Caco-2 (cell line): Measurements from ENCODE around the gene VPS18. TPM values are rescaled to one million over a fixed set of nuclear protein-coding genes. Genes with fewer than 3 reads are reported as not detected.
A peak's percentile ranks its signal among the peaks of the same experiment; 100 is the strongest.

Experiments used
- BruUV-seq: library from RNA; stranded (reverse); fragments of 400-500 nt; replicated peaks from 2 replicates; lab custom pipeline; 2021; lab: Mats Ljungman, UMichigan
- CTCF ChIA-PET: fragments of 300-600 bp; sonication (Branson Sonifier 250); formaldehyde crosslinking; loops from one replicate; lab custom pipeline; 2022; ENCODE audit warnings: antibody characterized with exemption; lab: Charles Lee
- POLR2A ChIA-PET: fragments of 300-600 bp; sonication (Branson Sonifier 250); formaldehyde crosslinking; loops from one replicate; lab custom pipeline; 2022; ENCODE audit warnings: antibody characterized with exemption; lab: Charles Lee
- DNase-seq, 2 experiments: peaks; one replicate each; pipeline versions ENCODE4 v3.0.0 to v3.0.0-alpha.2; 2020 to 2022
- H3K27me3 ChIP-seq: replicated peaks from 2 replicates; pipeline ENCODE4 v1.6.0; 2011; ENCODE audit warnings: low read length; ENCODE audit not compliant: control insufficient read depth, insufficient read depth
- H3K36me3 ChIP-seq: 2 replicates; pipeline ENCODE4 v1.5.1; 2011; ENCODE audit warnings: low read length; ENCODE audit not compliant: control insufficient read depth, insufficient read depth
- H3K4me1 ChIP-seq: fragments of 250-450 bp; sonication (Bioruptor Pico); 2 replicates; pipeline ENCODE4 v1.5.1; 2020; ENCODE audit warnings: mild to moderate bottlenecking
- H3K4me3 ChIP-seq: 2 replicates; pipeline ENCODE4 v1.5.1; 2011; ENCODE audit warnings: low read depth, mild to moderate bottlenecking, control low read depth, low read length
- H3K9me3 ChIP-seq: fragments of 250-450 bp; sonication (Bioruptor Pico); 2 replicates; pipeline ENCODE4 v1.5.1; 2020; ENCODE audit warnings: mild to moderate bottlenecking, moderate library complexity
- H3K27ac Mint-ChIP-seq: one replicate; pipeline ENCODE4 v1.8.0; 2022; ENCODE audit warnings: mixed read lengths; ENCODE audit not compliant: unreplicated experiment
- H3K27me3 Mint-ChIP-seq: one replicate; pipeline ENCODE4 v1.8.0; 2022; ENCODE audit warnings: mixed read lengths; ENCODE audit not compliant: insufficient read depth, unreplicated experiment
- H3K36me3 Mint-ChIP-seq: one replicate; pipeline ENCODE4 v1.8.0; 2022; ENCODE audit warnings: mild to moderate bottlenecking, mixed read lengths; ENCODE audit not compliant: insufficient read depth, unreplicated experiment
- H3K4me1 Mint-ChIP-seq: one replicate; pipeline ENCODE4 v1.8.0; 2022; ENCODE audit warnings: low read depth, mixed read lengths; ENCODE audit not compliant: unreplicated experiment
- H3K4me3 Mint-ChIP-seq: one replicate; pipeline ENCODE4 v1.8.0; 2022; ENCODE audit warnings: mild to moderate bottlenecking, moderate library complexity, mixed read lengths; ENCODE audit not compliant: unreplicated experiment
- H3K9me3 Mint-ChIP-seq: one replicate; pipeline ENCODE4 v1.8.0; 2022; ENCODE audit warnings: mixed read lengths; ENCODE audit not compliant: unreplicated experiment
- intact Hi-C: fragments of 100-400 bp; cut with micrococcal nuclease; formaldehyde crosslinking; loops from one replicate; pipeline ENCODE4 v1.10.0; 2022; ENCODE audit not compliant: unreplicated experiment
- total RNA-seq: library from RNA; stranded (reverse); gene quantifications from 2 replicates; pipeline ENCODE4 v1.2.3, GENCODE V29; 2022
- TF ChIP-seq, protein P1 (sequence below), 2 experiments: fragments of 200-600 bp in 1 of 2; IDR thresholded peaks; 1 replicate in 1 of 2; 2 replicates in 1 of 2; pipeline versions ENCODE4 v1.5.1 to v1.8.0; 2011 to 2022; ENCODE audit warnings: antibody characterized with exemption in 1 of 2, control low read depth in 1 of 2, inconsistent platforms in 1 of 2, low read depth in 1 of 2, low read length in 1 of 2, mild to moderate bottlenecking in 1 of 2, moderate library complexity in 1 of 2; ENCODE audit not compliant: insufficient read depth in 1 of 2, severe bottlenecking in 1 of 2, unreplicated experiment in 1 of 2

Gene VPS18
- total RNA-seq, 1 experiment from 2014 or later, result 29.3 TPM

DNA sequence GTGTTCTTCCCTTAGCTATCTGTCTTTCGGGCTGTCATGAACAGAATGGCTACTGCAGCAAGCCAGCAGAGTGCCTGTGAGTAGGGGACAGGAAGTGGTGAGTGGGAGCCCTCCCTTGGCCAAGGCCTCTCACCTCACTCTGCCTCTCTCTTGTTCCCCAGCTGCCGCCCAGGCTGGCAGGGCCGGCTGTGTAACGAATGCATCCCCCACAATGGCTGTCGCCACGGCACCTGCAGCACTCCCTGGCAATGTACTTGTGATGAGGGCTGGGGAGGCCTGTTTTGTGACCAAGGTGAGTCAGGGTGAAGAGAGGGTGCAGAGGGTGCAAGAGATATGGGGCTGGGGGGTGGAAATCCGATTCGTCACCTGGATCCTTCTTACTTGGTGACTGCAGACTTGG lies 37.9 kb downstream of the VPS18 start:
- Mint-ChIP-seq H3K27ac (peak overlapping the region; percentile 29), H3K4me1 (peaks cover 35% of the 10 kb centered on the region), H3K4me3 (peak overlapping the region; percentile 84), H3K27me3 (no peaks in the 10 kb centered on the region), H3K36me3 (peaks cover 12% of the 10 kb centered on the region), H3K9me3 (no peaks in the 10 kb centered on the region)
- TF ChIP-seq, protein P1, sequence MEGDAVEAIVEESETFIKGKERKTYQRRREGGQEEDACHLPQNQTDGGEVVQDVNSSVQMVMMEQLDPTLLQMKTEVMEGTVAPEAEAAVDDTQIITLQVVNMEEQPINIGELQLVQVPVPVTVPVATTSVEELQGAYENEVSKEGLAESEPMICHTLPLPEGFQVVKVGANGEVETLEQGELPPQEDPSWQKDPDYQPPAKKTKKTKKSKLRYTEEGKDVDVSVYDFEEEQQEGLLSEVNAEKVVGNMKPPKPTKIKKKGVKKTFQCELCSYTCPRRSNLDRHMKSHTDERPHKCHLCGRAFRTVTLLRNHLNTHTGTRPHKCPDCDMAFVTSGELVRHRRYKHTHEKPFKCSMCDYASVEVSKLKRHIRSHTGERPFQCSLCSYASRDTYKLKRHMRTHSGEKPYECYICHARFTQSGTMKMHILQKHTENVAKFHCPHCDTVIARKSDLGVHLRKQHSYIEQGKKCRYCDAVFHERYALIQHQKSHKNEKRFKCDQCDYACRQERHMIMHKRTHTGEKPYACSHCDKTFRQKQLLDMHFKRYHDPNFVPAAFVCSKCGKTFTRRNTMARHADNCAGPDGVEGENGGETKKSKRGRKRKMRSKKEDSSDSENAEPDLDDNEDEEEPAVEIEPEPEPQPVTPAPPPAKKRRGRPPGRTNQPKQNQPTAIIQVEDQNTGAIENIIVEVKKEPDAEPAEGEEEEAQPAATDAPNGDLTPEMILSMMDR (IDR thresholded peaks at IDR 0.05; ENCODE audit: insufficient read depth in 1 of 2, low read depth in 1 of 2, low read length in 1 of 2, severe bottlenecking in 1 of 2, unreplicated experiment in 1 of 2), result no peak
- BruUV-seq, result no TSS peak
- POLR2A ChIA-PET, result interaction anchor here (1.7 kb wide), 1 partner anchor 21 kb away, joined by 8 read pairs; the partner anchor contains the start of gene CHAC1
- H3K27me3 ChIP-seq, result no peaks in the 10 kb centered on the region
- H3K4me3 ChIP-seq, result no peak overlapping the region
- H3K4me1 ChIP-seq, result peaks cover 34% of the 10 kb centered on the region
- peaks cover 2% of the 10 kb centered on the region for H3K36me3 ChIP-seq
- H3K9me3 ChIP-seq, result no peaks in the 10 kb centered on the region
- no peak for DNase-seq
- intact Hi-C loops, result loop anchor here (1.0 kb wide), 1 partner anchor 9 kb away; no protein-coding TSS in a partner anchor
- CTCF ChIA-PET, result interaction anchor here (1.9 to 2.2 kb wide), 3 partner anchors 9 to 86 kb away, joined by 5 to 14 read pairs (median 11); no protein-coding TSS in a partner anchor

DNA sequence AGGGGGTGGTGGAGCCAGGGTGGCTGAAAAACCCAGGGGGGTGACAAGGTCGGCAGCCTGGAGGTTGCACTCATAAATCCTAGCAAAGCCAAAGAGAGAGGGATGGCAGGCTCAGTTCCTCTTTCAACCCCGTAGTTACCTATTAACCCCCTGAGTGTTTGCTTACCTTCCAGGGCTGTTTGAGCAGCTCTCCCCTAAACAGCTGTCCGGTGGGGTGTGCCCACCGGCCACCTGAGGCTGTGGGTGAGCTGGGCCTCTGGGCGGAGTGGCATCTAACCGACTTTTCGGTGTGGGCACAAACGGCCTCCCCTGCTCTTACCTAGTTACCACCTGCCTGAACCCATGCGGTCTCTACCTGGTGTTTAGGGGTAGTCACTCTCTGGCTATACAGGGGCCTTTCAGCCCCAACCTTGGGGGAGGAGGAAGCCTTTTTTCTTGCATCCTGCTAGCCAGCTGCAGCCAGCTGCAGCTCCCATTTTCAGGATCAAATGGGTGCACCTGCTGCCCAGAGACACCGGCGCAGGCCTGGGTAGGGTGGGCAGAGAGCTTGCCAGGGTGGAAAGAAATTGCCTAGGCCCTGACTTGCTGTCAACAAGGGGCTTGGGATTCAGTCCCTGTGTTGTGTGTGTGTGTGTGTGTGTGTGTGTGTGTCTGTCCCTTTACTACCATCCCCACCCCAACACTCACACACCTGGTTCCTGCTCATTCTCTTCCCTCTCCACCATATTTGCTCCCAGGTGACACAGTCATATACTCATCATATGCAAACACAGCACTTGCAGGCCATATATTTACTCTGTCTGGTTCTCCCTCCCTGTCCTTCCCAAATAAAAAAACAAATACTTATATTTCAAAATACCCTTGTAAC lies 38.6 kb downstream of the VPS18 start:
- Mint-ChIP-seq H3K4me1 (peaks cover 35% of the 10 kb centered on the region), H3K9me3 (no peaks in the 10 kb centered on the region), H3K4me3 (peak overlapping the region; percentile 84), H3K36me3 (peaks cover 12% of the 10 kb centered on the region), H3K27me3 (no peaks in the 10 kb centered on the region), H3K27ac (peak overlapping the region; percentile 29)
- ChIA-PET CTCF (interaction anchor here (1.9 to 2.0 kb wide), 2 partner anchors 8 to 10 kb away, joined by 5 to 11 read pairs; no protein-coding TSS in a partner anchor), POLR2A (interaction anchor here (0.5 to 1.7 kb wide), 3 partner anchors 9 to 36 kb away, joined by 3 to 8 read pairs (median 3); partner anchors contain the start of gene CHAC1)
- no peaks in the 10 kb centered on the region for H3K27me3 ChIP-seq
- no peaks in the 10 kb centered on the region for H3K9me3 ChIP-seq
- BruUV-seq, result no TSS peak
- H3K36me3 ChIP-seq, result peaks cover 2% of the 10 kb centered on the region
- H3K4me1 ChIP-seq, result peaks cover 34% of the 10 kb centered on the region
- TF ChIP-seq, protein P1 (IDR thresholded peaks at IDR 0.05; ENCODE audit: insufficient read depth in 1 of 2, low read depth in 1 of 2, low read length in 1 of 2, severe bottlenecking in 1 of 2, unreplicated experiment in 1 of 2), result no peak
- intact Hi-C loops, result loop anchor here (1.0 kb wide), 1 partner anchor 8 kb away; no protein-coding TSS in a partner anchor
- no peak overlapping the region for H3K4me3 ChIP-seq
- no peak for DNase-seq

DNA sequence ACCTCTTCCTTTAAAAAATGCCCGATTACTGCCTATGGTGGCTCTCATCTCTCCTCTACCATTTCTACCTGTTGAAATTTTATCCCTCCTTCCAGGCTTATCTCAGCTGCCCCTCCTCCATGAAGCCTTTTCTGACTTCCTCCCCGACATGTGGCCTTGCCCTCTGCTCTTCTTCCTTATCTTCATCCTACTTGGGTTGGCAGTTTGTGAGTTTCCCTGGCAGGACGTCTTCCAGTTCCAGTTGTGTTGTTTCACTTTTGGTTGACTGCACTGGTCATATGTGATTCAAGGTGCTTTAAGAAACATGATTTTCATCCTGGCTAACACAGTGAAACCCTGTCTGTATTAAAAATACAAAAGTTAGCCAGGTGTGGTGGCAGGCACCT lies 39.3 kb downstream of the VPS18 start:
- DNase-seq, result no peak
- Histone ChIP-seq H3K4me1 (peaks cover 34% of the 10 kb centered on the region), H3K27me3 (no peaks in the 10 kb centered on the region), H3K4me3 (no peak overlapping the region), H3K9me3 (no peaks in the 10 kb centered on the region), H3K36me3 (peaks cover 2% of the 10 kb centered on the region)
- BruUV-seq, result no TSS peak
- no peaks in the 10 kb centered on the region for H3K9me3 Mint-ChIP-seq
- no peaks in the 10 kb centered on the region for H3K27me3 Mint-ChIP-seq
- TF ChIP-seq, protein P1 (IDR thresholded peaks at IDR 0.05; ENCODE audit: insufficient read depth in 1 of 2, low read depth in 1 of 2, low read length in 1 of 2, severe bottlenecking in 1 of 2, unreplicated experiment in 1 of 2), result no peak
- H3K4me1 Mint-ChIP-seq, result peaks cover 35% of the 10 kb centered on the region
- H3K36me3 Mint-ChIP-seq, result peaks cover 10% of the 10 kb centered on the region
- H3K4me3 Mint-ChIP-seq, result peak overlapping the region; percentile 1
- ChIA-PET CTCF (interaction anchor here (0.6 to 2.0 kb wide), 4 partner anchors 8 to 74 kb away, joined by 3 to 11 read pairs (median 4); no protein-coding TSS in a partner anchor), POLR2A (interaction anchor here (0.5 kb wide), 1 partner anchor 35 kb away, joined by 3 read pairs; no protein-coding TSS in a partner anchor)
- intact Hi-C loops, result no loop called here
- H3K27ac Mint-ChIP-seq, result peak overlapping the region; percentile 2
